HG03354 (cell line): Measurements from ENCODE around the gene HHIPL1.
"Not testable (repeated sequence)": the region's sequence is repeated elsewhere in the genome, so short reads cannot be mapped to it uniquely, and the experiment has no call there.

ENCODE experiments used
- ATAC-seq: cut with Tn5 transposase; IDR thresholded peaks from one replicate; pipeline ENCODE4 v1.9.1; 2021; ENCODE audit warnings: mild to moderate bottlenecking; ENCODE audit not compliant: unreplicated experiment, poor library complexity, severe bottlenecking

Gene HHIPL1

DNA sequence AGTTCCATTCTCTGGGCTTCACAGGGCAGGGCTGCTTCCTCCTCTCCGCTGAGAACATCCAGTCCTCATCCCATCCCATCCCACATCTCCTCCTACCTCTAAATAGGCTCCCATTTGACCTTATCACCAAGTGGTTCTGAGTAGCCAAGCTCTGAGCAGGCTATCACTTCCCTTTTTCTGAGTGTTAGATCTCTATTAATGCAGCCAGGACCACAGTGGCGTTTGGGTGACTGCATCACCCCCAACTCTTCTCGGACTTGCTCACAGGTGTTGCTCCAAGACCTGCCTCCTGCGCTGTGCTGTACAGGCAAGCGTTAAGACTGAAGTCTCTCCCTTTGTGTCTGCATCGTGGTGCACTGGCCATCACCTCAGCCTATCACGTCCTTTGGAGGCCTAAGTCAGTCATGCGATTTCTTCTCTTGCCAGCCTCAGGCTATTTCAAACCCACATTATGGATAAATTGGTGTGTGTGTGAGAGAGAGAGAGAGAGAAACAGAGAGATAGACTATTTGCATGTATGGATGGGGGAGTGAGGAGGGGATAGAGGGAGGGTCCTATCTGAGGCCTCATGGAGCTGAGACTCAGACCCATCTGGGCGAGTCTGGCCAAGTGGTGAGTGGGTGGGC is 12.4 kb upstream of the HHIPL1 start:
- no peak for ATAC-seq

DNA sequence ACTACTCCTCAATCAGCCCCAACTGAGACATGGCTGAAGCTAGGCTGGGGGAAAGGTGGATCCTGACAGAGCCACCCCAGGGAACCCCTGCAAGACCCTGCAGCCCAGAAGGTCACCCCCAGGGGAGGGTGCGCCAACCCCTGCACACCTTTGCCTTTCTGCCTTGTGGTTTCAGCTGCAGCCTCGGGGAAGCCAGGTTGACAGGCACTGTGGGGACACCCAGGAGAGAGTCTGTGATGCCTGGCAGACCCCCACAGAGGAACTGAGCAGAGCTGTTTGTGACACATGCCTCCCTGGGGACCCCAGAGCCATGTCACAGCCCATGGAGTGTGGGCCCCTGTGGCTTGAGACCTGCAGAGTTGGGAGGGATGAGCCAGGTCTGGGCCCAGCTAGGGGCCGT is 11.8 kb upstream of the HHIPL1 start:
- ATAC-seq: no peak

DNA sequence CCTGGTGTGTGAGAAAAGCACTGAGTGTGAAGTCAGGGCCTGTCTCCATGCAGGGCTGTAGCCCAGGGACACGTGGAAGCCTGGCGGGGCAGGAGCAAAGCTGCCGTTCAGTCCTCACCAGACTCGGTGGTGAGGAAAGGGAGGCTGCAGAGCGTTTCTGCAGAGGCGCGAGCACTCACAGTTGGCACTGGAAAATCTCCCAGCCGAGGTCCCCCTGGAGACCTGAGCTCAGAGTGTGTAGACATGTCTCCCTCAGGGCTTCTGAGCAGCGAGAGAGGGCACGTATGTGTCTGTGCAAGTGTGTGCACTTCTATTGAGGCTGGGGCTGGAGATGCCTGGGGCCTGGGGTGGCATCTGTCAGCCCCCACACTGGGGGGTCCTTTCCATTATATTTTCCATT is 11.0 kb upstream of the HHIPL1 start:
- ATAC-seq: no peak

DNA sequence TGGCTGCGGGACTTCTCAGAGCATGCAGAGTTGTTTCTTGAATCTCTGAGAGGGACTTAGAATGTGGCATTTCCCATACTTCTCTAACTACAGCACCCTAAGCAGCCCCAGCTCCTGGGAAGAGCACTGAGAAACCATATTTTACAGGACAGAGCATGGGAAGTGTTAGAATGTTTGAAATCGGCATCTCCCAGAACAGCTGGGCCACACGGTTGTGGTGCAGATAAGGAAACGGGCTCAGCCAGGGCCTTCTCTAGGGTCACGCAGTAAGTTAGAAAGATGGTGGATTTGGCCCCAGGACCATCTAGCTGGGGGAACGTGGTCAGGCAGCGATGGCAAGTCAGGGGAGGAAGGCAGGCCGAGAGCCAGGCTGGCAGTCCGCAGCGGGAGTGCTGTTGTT is 10.5 kb upstream of the HHIPL1 start:
- ATAC-seq: no peak

DNA sequence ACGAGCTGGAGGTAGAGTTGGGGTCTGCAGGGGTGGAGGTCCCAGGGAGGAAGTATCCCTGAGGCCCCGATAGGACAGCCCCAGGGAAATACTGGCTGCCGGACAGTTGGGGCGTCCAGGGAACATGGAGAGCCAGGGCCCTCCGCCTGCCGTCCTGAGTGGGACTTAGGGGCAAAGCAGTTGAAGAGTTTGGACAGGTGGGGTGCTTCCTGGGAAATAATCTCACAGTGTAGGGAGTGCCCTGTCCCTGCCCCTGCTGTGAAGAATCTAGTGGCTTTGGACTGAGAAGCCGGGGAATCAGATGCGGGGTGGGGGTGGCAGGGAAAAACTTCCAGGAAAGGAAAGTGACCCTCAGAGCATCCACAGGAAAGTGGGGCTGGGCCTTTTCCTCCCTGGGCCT is 9.8 kb upstream of the HHIPL1 start:
- ATAC-seq: no peak

DNA sequence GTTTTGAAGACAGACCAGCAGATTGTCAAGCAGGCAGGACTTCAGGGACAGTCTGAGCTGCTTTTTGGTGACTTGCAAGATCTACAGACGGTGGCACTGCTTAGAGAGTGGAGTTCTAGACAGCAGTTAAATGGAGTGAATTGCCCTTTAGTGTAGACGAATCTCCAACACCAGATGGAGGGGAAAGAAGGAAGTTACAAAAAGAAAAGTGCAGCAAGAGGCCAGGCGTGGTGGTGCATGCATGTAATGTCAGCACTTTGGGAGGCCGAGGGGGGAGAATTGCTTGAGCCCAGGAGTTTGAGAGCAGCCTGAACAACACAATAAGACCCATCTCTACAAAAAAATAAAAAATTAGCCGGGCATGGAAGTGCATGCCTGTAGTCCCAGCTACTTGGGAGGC is 8.4 kb upstream of the HHIPL1 start:
- ATAC-seq: no peak

DNA sequence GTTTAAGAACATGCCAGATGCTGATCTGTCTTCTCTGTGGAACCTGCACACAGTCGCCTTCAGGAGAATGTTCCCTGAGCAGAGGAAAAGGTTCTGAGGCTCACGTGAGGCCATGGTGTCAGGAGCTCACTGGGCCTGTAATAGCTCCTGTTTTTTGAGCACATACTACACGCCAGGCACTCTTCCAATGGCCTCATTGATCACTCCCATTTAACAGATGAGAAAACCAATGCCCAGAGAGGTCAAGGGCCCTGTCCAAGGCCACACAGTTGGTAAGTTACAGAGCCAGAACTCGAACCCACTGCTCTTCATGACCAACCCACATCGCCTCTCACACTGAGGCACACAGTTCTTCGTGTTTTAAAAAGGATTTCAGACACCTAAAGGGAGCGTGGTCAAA is 7.3 kb upstream of the HHIPL1 start:
- ATAC-seq: no peak

DNA sequence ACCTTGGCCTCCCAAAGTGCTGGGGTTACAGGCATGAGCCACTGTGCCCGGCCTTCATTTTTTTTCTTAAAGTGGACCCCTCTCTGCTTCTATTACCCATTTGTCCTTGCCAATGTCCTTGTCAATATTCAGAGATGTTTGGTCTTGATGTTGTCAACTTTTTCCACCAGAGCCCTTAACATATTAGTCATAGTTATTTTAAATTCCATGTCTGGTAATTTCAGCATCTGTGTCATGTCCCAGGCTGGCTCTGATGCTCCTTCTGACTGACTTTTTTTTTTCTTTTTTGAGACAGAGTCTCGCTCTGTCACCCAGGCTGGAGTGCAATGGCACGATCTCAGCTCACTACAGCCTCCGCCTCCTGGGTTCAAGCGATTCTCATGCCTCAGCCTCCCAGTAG is 2.2 kb upstream of the HHIPL1 start:
- ATAC-seq: not testable (repeated sequence)

DNA sequence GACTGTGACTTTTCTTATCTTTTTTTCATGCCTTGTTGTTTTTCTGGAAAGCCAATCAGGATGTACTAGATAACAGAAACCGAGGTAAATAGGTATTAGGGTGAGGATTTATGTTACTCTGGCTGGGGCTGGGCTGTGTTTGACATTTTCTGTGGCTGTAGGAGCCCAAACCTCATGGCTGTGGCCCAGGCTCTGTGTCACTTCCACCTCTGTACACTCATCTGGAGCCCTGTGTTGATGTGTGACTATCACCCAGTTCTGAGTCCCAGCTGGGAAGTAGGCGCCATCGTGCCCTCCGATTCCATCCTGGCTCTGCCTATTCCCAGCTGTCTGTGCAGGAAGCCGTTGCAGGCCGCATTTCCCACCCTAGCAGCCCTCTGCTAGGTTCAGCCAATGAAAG is 1.6 kb upstream of the HHIPL1 start:
- ATAC-seq: no peak

DNA sequence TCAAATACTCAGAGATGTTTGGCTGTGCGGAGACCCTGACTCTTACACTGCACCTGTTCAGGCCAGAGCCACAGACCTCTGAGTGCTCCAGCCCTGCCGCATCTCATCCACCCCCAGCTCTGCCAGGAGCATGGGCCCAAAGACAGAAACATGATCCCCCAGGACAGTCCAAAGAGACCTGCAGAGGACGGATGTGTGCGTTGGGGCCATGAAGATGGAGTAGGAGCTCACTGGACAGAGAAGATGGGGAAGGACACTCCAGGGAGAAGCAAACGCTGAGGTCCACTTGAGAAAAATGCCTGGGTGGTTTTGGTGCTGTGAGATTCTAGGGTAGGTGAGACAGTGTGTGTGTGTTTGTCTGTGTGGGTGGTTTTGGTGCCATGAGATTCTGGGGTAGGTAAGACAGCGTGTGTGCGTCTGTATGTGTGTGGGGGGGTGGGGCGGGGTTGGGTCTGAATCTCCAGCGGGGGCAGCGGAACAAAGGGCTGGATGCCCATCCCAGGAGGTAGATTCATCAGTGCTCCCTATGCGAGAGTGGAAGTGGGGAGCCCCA is 818 bp upstream of the HHIPL1 start:
- ATAC-seq: no peak

DNA sequence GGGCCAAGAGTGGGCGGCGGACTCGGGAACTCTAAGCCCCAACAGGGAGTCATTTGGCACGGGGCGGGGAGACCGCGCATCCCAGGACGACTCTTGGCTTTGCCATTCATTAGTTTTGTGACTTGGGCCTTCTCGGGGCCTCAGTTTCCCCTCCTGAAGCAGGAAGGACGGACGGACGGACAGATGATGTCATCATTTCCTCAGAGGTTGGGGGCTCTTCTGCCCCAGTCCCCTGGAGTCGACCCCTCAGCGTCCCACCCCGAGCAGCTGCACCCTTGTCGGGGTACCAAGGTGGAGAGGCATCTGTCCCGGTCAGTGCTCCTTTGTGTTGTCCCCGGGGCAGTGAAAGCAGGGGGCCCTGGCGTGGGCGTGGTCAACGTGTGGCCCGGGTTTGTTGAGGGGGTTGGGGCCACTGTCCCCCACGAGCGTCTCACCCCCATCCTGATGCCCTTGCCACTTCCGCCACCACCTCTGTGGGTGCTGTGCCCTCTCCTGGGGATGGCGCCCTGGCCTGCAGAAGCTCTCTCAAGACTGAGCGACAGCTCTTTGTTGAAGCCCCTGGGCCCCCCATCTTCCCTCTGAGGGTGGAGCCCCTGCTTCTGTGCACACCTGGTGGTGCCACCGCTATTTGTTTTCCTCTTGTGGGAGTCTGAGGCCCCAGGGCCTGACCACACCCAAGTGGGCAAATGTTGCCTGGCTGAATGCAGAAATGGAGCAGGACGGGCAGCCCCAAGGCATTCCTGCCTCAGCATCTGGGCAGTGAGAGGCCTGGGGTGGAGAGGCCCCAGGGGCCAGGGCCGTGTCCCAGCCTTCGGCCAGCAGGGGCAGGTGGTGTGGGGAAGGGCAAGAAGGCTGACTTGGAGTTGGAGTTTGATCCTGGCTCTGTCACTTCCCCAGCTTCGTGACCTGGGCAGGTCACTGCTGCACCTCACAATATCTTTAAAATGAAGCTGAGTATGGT is 896 bp downstream of the HHIPL1 start:
- no peak for ATAC-seq

DNA sequence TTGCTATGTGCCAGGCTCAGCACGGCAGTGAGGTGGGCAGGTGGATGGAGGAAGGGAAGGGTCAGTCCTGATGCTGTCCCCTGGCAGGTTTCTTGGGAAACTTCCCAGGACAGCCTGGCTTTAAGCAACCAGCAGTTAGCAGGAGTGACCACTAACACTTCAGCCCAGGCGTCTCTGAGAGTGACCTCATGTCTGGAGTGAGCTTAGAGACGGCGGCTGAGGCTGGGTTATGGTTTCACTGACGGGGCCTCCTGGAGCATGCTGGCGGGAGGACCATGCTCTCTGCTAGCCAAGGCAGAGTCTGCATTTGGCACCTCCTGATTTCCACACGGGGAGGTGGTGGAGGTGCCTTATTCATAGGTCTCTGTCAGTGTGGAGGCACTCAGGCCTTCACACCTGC is 2.5 kb downstream of the HHIPL1 start:
- ATAC-seq: no peak

DNA sequence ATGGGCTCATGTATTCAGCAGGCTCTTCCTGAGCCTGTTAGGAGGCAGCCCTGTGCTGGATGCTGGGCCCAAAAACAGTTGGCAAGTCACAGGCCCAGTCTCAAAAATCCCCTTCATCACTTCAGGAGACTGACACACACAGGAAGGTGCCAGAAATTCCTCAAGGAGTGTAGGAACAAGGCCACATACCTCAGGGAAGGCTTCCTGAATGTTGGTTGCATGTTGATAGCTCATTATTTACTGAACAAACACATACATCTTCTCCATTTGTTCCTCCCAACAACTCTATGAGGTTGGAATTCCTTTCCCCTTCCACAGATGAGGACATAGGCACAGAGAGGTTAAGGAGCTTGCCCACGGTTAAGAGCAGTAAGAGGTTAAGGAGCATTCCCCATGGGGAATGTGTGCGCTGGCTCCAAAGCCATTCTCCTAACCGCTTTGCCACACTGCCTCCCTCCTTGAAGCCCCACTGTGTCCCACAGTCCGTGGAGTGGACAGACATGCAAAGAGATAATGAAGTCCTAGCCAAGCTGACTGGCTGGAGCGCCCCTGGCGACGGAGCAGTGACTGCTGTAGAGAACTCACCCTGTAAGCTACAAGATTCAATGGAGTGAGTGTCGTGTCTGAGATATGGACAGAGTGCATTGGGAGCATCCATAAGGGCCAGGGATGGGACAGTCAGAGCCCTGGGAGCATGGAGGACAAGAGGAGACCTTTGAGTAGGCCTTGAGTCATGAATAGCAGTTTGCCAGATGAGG is 3.3 kb downstream of the HHIPL1 start:
- no peak for ATAC-seq

DNA sequence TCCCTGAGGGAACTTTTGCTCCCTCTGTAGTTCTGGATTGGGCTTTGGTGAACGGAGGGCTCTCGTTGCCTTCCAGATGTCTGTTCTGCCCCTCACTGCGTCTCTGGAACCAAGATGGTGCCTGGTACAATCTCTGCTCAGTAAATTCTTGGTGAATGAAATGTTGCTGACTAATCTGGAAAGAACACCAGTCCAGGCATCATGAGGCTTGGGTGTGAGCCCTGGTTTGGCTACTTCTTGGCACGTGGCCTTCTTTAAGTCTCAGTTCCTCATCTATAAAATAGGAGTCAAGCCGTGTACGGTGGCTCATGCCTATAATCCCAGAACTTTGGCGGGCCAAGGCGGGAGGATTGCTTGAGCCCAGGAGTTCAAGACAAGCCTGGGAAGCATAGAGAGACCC is 4.3 kb downstream of the HHIPL1 start:
- no peak for ATAC-seq

DNA sequence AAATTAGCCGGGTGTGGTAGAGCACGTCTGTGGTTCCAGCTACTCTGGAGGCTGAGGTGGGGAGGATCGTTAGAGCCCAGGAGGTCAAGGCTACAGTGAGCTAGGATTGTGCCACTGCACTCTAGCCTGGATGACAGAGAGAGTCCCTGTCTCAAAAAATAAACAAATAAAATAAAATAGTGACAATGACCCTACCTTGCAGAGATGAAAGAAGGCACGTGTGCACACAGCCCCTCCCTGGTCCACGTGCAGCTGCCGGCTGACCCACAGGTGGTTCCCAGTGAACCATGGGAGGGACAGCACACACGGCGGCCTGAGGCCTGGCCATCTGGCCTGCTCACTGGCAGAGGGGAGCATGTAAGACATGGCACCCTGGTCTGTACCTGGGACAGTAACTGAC is 4.7 kb downstream of the HHIPL1 start:
- no peak for ATAC-seq

DNA sequence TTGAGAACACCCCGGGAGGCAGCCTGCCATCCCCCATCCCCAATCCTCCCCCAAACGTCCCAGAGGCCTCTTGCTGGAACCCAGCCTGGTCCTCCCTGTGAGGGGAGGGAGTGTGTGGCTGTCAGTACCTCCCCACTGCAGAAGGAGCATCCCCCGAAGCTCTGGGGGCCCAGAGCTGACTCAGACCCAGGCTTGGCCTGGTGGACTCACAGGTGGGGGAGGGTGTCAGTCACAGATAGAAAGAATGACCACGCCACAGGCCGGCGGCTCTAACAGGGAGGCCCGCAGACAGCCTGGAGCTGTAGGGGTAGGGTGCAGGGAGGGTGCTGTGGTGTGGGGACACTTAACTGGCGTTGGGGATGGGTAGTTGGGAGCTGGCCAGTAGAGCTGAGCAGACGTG is 5.3 kb downstream of the HHIPL1 start:
- ATAC-seq: no peak

DNA sequence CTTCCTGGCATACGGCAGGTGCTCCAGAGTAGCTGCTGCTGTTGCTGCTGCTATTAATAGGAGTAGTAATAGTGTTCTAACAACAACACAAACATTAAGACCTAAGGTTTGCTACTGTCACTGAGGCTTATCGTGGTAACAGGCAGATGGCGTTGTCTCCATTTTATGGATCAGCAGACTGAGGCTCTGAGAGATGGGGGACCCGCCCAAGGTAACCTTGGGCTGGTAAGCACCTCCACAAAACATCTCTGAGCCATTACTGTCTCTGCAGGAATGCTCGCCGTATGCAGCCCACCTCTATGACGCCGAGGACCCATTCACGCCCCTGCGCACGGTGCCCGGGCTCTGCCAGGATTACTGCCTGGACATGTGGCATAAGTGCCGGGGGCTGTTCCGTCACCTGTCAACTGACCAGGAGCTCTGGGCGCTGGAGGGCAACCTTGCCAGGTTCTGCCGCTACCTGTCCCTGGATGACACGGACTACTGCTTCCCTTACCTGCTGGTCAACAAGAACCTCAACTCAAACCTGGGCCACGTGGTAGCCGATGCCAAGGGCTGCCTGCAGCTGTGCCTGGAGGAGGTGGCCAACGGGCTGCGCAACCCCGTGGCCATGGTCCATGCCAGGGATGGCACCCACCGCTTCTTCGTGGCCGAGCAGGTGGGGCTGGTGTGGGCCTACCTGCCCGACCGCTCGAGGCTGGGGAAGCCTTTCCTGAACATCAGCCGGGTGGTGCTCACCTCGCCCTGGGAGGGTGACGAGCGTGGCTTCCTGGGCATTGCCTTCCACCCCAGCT is 7.2 kb downstream of the HHIPL1 start:
- ATAC-seq: no peak

DNA sequence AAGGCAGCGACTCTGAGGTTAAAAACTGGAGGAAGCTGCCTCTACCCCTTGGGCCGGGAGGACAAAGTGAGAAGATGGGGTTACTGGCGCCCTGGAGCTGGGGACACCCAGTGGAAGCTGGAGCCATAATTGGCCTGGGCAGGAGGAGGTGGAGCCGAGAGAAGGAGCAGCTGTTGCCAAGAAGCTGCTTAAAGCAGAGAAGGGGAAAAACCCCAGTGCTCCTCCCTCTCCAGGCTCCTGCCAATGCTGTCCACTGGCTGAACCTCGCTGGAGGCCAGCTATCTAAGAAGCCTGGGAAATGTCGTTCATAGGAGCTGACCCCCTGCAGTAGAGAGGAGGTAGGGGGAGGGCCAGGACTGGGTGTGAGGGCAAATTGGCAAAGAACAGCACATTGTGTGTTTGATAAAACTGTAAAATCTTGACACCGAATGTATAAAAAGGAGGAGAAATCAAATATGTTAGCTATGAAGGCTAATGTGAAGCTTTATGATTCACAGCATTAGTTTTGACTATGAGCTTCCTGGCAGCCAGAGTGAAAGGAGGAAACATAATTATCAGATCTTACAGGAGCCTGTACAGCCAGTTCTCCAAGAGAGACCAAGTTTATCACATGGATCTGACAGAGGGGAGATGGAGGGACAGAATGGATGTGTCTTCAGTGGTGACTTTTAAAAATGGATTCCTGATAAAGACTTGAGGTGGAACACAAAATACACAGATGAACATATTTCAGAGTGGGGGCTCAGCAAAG is 9.5 kb downstream of the HHIPL1 start:
- ATAC-seq: no peak

DNA sequence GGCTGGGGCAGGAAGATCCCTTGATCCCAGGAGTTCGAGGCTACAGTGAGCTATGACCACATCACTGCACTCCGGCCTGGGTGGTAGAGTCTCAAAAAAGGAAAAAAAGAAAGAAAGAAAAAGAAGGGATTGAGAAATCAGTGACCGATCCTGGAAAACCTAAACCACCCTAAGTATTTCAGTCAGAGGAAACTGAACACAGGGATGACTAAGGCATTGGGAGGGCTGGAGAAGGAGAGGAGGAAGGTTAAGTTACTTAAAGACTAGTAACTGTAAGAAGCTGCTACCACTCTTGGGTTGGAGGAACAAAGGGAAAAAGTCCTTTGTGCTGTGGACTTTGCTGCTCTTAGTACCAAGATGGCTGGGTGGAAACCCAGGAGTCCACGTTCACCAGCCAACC is 10.6 kb downstream of the HHIPL1 start:
- ATAC-seq: no peak
